Panc1 (cell line): ENCODE measurements around the gene GABRD.

Source experiments
- CTCF ChIP-seq: fragments of 450-650 bp; IDR thresholded peaks from 2 replicates; pipeline ENCODE4 v1.5.1; 2017; ENCODE audit warnings: mild to moderate bottlenecking
- POLR2AphosphoS5 ChIP-seq: IDR thresholded peaks from 2 replicates; pipeline ENCODE4 v1.6.1; 2012; ENCODE audit warnings: mild to moderate bottlenecking, low read depth, low read length, moderate library complexity
- REST ChIP-seq, 2 experiments: IDR thresholded peaks; 2 replicates each; pipeline ENCODE4 v1.6.1; 2011 to 2012; ENCODE audit warnings: low read depth in 2 of 2, control low read depth in 1 of 2, low read length in 1 of 2, mild to moderate bottlenecking in 1 of 2, moderate library complexity in 1 of 2; ENCODE audit not compliant: insufficient read depth in 1 of 2
- SIN3A ChIP-seq: IDR thresholded peaks from 2 replicates; pipeline ENCODE4 v1.6.1; 2012; ENCODE audit warnings: low read depth, mild to moderate bottlenecking, low read length, moderate library complexity, borderline replicate concordance; ENCODE audit not compliant: insufficient read depth
- TCF7L2 ChIP-seq: IDR thresholded peaks from 2 replicates; pipeline ENCODE4 v1.6.1; 2011; ENCODE audit warnings: mild to moderate bottlenecking, low read depth, low read length, inconsistent platforms

GRCh38 chr1:2039251-2039650 lies 20.1 kb downstream of the GABRD start:
- no peak for TF ChIP-seq CTCF
- TF ChIP-seq POLR2AphosphoS5, result no peak
- TF ChIP-seq TCF7L2, result no peak
- no peak for TF ChIP-seq REST (IDR thresholded peaks at IDR 0.05; ENCODE audit: insufficient read depth in 1 of 2, low read depth in 2 of 2, low read length in 1 of 2)
- TF ChIP-seq SIN3A, result no peak
